HepG2 (cell line): Measurements from ENCODE around the gene DDRGK1. TPM values are rescaled to one million over a fixed set of nuclear protein-coding genes. Genes with fewer than 3 reads are reported as not detected.

ENCODE experiments used
- CBX2 ChIP-seq, 2 experiments: fragments of 200-600 bp in 1 of 2; sonication (generic); formaldehyde crosslinking in 1 of 2; IDR thresholded peaks; 2 replicates each; pipeline versions ENCODE4 v1.7.0 to v1.8.1; 2018 to 2022; ENCODE audit warnings: low read depth in 2 of 2, low read length in 1 of 2, mild to moderate bottlenecking in 1 of 2, missing genetic modification reagents in 1 of 2
- FOXO1 ChIP-seq: sonication (generic); formaldehyde crosslinking; IDR thresholded peaks from 2 replicates; pipeline ENCODE4 v1.4.0; 2020; ENCODE audit warnings: missing genetic modification reagents
- HNF4G ChIP-seq, 2 experiments: sonication (generic) in 1 of 2; formaldehyde crosslinking in 1 of 2; IDR thresholded peaks; 2 replicates each; pipeline versions ENCODE4 v1.4.0 to v1.6.1; 2011 to 2020; ENCODE audit warnings: borderline replicate concordance in 2 of 2, low read depth in 2 of 2, mild to moderate bottlenecking in 2 of 2, low read length in 1 of 2, missing genetic modification reagents in 1 of 2, moderate library complexity in 1 of 2
- JDP2 ChIP-seq: sonication (generic); formaldehyde crosslinking; IDR thresholded peaks from 2 replicates; pipeline ENCODE4 v1.8.1; 2022; ENCODE audit warnings: missing genetic modification reagents, borderline replicate concordance
- MLLT10 ChIP-seq: sonication (generic); formaldehyde crosslinking; IDR thresholded peaks from 2 replicates; pipeline ENCODE4 v1.4.0; 2020; ENCODE audit warnings: missing genetic modification reagents
- PHF21A ChIP-seq: sonication (generic); formaldehyde crosslinking; IDR thresholded peaks from 2 replicates; pipeline ENCODE4 v1.5.0; 2020; ENCODE audit warnings: mild to moderate bottlenecking, missing genetic modification reagents
- STAT5B ChIP-seq: sonication (generic); formaldehyde crosslinking; IDR thresholded peaks from 2 replicates; pipeline ENCODE4 v1.4.0; 2020; ENCODE audit warnings: missing genetic modification reagents
- THRA ChIP-seq: sonication (generic); formaldehyde crosslinking; IDR thresholded peaks from 2 replicates; pipeline ENCODE4 v1.4.0; 2020; ENCODE audit warnings: missing genetic modification reagents, borderline replicate concordance
- ZBTB39 ChIP-seq: sonication (generic); formaldehyde crosslinking; IDR thresholded peaks from 2 replicates; pipeline ENCODE4 v1.5.0; 2020; ENCODE audit warnings: missing genetic modification reagents
- ZNF136 ChIP-seq: sonication (generic); formaldehyde crosslinking; IDR thresholded peaks from 2 replicates; pipeline ENCODE4 v1.8.1; 2022; ENCODE audit warnings: low read depth, mild to moderate bottlenecking, moderate library complexity, missing genetic modification reagents
- ZNF232 ChIP-seq: sonication (generic); formaldehyde crosslinking; IDR thresholded peaks from 2 replicates; pipeline ENCODE4 v1.4.0; 2020; ENCODE audit warnings: missing genetic modification reagents, borderline replicate concordance
- ZNF672 ChIP-seq: sonication (generic); formaldehyde crosslinking; IDR thresholded peaks from 2 replicates; pipeline ENCODE4 v1.8.1; 2022; ENCODE audit warnings: missing genetic modification reagents
- polyA plus RNA-seq, 8 experiments: library from polyadenylated mRNA; depleted of rRNA in 3 of 8; stranded (reverse) in 7 of 8; unstranded in 1 of 8; fragments of >200 nt; fragmentation: Illumina TruSeq in 4 of 8; extraction: Trizol in 4 of 8; gene quantifications; 2 replicates each; pipeline versions ENCODE4 v1.2.1 to v1.2.3, GENCODE V29; 2011 to 2016; ENCODE audit warnings: low read depth in 4 of 8, missing spikeins in 1 of 8, mixed read lengths in 1 of 8; ENCODE audit not compliant: insufficient read depth in 1 of 8
- total RNA-seq, 5 experiments: library from RNA; depleted of rRNA; stranded (reverse); fragments of >200 nt; fragmentation: Illumina TruSeq; extraction: Trizol; gene quantifications; 2 replicates each; pipeline ENCODE4 v1.2.3, GENCODE V29; 2016; ENCODE audit warnings: low read depth in 1 of 5
- TF ChIP-seq, protein P1 (sequence below), 2 experiments: sonication (generic) in 1 of 2; formaldehyde crosslinking in 1 of 2; IDR thresholded peaks; 2 replicates each; pipeline versions ENCODE4 v1.6.1 to v1.9.0; 2014 to 2022; ENCODE audit warnings: antibody characterized with exemption in 1 of 2, borderline replicate concordance in 1 of 2, inconsistent platforms in 1 of 2, low read depth in 1 of 2, missing genetic modification reagents in 1 of 2
- TF ChIP-seq, protein P2 (sequence below): sonication (generic); formaldehyde crosslinking; IDR thresholded peaks from 2 replicates; pipeline ENCODE4 v1.4.0; 2020; ENCODE audit warnings: missing genetic modification reagents, borderline replicate concordance

Gene DDRGK1
- total and polyA plus RNA-seq, 2 of the 13 experiments (the other 11 are each of a cell fraction or from before 2014, with no cell fraction given), result 96.7 to 149 TPM

- TF ChIP-seq, protein P1, sequence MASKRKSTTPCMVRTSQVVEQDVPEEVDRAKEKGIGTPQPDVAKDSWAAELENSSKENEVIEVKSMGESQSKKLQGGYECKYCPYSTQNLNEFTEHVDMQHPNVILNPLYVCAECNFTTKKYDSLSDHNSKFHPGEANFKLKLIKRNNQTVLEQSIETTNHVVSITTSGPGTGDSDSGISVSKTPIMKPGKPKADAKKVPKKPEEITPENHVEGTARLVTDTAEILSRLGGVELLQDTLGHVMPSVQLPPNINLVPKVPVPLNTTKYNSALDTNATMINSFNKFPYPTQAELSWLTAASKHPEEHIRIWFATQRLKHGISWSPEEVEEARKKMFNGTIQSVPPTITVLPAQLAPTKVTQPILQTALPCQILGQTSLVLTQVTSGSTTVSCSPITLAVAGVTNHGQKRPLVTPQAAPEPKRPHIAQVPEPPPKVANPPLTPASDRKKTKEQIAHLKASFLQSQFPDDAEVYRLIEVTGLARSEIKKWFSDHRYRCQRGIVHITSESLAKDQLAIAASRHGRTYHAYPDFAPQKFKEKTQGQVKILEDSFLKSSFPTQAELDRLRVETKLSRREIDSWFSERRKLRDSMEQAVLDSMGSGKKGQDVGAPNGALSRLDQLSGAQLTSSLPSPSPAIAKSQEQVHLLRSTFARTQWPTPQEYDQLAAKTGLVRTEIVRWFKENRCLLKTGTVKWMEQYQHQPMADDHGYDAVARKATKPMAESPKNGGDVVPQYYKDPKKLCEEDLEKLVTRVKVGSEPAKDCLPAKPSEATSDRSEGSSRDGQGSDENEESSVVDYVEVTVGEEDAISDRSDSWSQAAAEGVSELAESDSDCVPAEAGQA (IDR thresholded peaks at IDR 0.05; ENCODE audit: low read depth), result peak; percentile 55; the same call in 1 of the 2 replicates
- TF ChIP-seq, protein P1 (CRISPR knock-in tag; IDR thresholded peaks at IDR 0.05; ENCODE audit: borderline replicate concordance), result no peak
- TF ChIP-seq JDP2 (CRISPR knock-in tag) (no peak), CBX2 (IDR thresholded peaks at IDR 0.05; ENCODE audit: low read depth, low read length) (no peak), CBX2 (CRISPR knock-in tag; IDR thresholded peaks at IDR 0.05; ENCODE audit: low read depth) (no peak), PHF21A (CRISPR knock-in tag) (peak; percentile 80), STAT5B (no peak), ZBTB39 (CRISPR knock-in tag) (peak; percentile 77; the same call in 1 of the 2 replicates), MLLT10 (CRISPR knock-in tag) (no peak), ZNF232 (CRISPR knock-in tag) (peak; percentile 79; the same call in 1 of the 2 replicates), ZNF672 (CRISPR knock-in tag) (no peak), FOXO1 (no peak; the same call in 1 of the 2 replicates), ZNF136 (CRISPR knock-in tag) (peak; percentile 93; the same call in 1 of the 2 replicates), THRA (CRISPR knock-in tag) (peak; percentile 81; the same call in 1 of the 2 replicates), HNF4G (IDR thresholded peaks at IDR 0.05; ENCODE audit: borderline replicate concordance, low read depth, low read length) (peak; percentile 92), HNF4G (CRISPR knock-in tag; IDR thresholded peaks at IDR 0.05; ENCODE audit: borderline replicate concordance, low read depth) (peak; percentile 90)
- TF ChIP-seq, protein P2, sequence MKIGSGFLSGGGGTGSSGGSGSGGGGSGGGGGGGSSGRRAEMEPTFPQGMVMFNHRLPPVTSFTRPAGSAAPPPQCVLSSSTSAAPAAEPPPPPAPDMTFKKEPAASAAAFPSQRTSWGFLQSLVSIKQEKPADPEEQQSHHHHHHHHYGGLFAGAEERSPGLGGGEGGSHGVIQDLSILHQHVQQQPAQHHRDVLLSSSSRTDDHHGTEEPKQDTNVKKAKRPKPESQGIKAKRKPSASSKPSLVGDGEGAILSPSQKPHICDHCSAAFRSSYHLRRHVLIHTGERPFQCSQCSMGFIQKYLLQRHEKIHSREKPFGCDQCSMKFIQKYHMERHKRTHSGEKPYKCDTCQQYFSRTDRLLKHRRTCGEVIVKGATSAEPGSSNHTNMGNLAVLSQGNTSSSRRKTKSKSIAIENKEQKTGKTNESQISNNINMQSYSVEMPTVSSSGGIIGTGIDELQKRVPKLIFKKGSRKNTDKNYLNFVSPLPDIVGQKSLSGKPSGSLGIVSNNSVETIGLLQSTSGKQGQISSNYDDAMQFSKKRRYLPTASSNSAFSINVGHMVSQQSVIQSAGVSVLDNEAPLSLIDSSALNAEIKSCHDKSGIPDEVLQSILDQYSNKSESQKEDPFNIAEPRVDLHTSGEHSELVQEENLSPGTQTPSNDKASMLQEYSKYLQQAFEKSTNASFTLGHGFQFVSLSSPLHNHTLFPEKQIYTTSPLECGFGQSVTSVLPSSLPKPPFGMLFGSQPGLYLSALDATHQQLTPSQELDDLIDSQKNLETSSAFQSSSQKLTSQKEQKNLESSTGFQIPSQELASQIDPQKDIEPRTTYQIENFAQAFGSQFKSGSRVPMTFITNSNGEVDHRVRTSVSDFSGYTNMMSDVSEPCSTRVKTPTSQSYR, result peak; percentile 99
Measured at GRCh38 chr20:3168079-3168828, 36.2 kb downstream of the DDRGK1 start (continued).
